Activated effector memory CD4-positive, alpha-beta T cell treated with anti-CD3 and anti-CD28 coated beads, Interleukin-2, amount 50 U/mL, for 16 hours (primary cell): ENCODE results near the gene TAS2R41.
"Not testable (repeated sequence)": the region's sequence is repeated elsewhere in the genome, so short reads cannot be mapped to it uniquely, and the experiment has no call there.

Experiments
- DNase-seq: peaks from one replicate; pipeline ENCODE4 v3.0.0-alpha.2; 2020

TAS2R41 gene

GRCh38 chr7:143458263-143458662 lies 19.4 kb upstream of the TAS2R41 start:
- DNase-seq, result no peak

DNA sequence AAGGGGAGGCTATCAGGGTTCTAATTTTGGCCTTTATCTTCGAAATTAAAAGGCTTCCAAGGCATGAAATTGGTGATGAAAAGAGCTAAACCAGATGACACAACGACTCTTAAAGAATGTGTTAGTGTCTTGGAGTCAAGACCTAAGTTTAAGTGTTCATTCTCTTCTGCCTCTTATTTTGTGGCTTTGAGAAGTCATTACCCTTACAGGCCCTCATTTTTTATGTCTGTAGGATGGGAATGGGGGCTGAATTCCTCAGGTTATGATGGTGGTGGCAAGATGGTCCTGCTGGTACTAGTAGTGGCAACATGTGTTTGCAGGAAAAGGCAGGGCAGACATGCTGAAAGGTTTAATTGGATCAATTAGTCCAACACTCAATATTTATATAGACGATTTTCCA lies 19.0 kb upstream of the TAS2R41 start:
- DNase-seq, result no peak

DNA sequence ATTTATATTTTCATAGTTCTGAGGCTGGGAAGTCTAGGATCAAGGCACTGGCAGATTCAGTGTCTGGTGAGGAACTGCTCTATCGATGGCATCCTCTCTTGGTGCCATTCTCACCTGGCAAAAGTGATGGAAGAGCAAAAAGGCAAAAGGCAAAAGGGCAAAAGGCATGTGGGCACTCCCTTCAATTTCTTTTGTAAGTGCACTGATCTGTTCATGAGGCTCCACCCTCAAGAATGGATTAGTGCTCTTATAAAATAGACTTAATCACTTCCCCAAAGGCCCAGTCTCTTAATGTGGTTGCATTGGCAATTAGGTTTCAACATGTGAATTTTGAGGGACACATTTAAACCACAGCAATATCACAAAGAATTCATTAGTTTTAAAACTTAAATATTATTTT lies 18.3 kb upstream of the TAS2R41 start:
- no peak for DNase-seq

GRCh38 chr7:143460271-143460979 lies 17.2 kb upstream of the TAS2R41 start:
- no peak for DNase-seq

DNA sequence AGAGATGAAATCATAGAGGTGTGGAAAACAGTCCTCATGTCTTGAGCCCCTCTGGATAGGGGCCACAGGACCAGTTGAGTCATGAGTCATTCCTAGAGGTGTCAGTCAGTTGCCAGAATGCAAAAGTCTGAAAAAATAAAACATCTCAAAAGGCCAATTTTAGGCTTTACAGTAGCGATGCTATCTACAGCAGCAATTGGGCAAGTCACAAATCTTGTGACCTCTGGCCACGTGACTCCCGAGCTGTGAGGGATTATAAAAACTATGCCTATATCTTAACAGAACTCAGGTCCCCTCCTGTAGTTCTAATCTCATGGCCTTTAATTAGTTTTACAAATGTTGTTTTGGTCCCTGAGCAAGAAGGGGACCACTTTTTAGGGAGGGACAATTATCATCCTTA lies 15.6 kb upstream of the TAS2R41 start:
- no peak for DNase-seq

DNA sequence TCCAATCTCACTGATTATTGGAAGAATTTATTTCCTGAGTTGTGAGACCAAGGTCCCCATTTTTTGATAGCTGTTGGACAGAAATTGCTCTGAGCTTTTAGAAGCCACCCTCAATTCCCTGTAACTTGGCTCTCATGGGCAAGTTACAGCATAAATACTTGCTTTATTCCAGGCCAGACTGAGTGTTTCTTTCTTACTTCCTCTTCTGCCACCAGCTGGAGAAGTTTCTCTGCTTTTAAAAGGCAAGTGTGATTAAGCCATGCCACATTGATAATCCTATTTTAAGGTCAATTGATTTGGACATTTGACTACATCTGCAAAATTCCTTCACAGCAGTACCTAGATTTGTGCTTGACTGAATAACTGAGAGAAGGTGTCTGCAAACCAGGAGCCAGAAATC lies 14.1 kb upstream of the TAS2R41 start:
- no peak for DNase-seq

- no peak for DNase-seq
Observed at GRCh38 chr7:143463957-143464356, 13.7 kb upstream of the TAS2R41 start.

GRCh38 chr7:143467724-143468123 lies 9.9 kb upstream of the TAS2R41 start:
- no peak for DNase-seq

DNA sequence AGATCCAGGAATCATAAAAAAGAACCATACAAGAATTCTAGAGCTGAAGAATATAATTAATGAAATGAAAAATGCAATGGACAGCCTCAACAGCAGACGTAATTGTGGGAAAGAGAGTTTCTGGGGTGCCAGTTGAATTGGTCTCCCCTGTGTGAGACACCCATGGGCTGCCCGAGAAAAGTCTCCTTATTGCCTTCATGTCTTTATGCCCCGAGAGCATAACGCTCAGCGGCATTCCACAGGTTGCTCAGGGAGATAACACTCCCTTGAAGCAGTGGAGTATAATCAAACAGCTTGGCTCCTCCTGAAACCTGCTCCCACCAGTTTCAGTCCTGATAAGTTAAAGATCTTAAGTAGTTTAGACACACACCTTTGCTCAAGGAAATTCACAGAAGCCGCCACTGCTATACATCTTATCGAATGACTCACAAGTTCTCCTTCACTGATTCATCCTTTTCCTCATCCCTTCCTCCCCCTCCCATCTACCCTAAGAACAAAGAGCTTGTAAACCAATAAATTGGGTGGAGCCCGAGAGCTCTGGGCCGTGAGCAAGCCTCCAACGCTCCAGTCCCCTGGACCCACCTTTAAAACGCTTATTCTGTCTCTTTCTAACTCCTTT lies 5.5 kb upstream of the TAS2R41 start:
- not testable (repeated sequence) for DNase-seq

- DNase-seq, result no peak
Observed at GRCh38 chr7:143479055-143479766, 1.5 kb downstream of the TAS2R41 start.

DNA sequence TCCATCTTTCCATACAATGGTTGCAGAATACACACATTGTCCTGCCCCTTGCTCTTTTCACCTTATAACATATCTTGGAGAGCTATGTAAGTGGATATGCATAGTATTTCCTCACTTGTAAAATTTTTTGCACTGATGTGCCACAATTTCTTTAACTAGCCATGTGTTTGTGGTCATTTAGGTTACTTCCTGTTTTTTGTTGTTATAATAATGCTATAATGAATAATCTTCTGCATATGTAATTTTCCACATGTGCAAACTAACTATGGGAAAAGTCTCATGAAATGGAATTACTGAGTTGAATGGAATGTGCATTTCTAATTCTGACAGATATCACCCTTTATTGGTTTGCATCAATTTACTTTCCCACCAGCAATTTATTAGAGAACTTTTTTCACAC lies 2.8 kb downstream of the TAS2R41 start:
- DNase-seq, result no peak

DNA sequence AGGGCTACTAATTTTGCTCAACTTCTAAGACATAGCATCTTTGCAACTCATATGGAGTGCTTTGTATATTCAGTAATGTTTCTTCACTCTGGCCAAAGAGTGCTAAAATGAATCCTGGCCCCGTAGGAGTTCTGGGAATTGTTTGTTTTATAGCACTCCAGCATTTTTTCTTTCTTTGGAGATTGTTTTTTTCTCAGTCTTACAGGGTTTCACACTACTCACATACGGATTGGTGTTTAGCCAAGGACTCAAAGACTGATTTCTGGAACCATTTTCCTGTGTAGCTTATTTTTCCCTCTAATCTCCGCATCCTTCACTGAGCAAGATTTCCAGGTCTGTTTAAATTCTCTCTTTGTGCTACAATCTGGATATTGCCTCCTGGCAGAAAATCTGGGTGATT lies 6.4 kb downstream of the TAS2R41 start:
- DNase-seq, result no peak

- DNase-seq, result no peak
Observed at GRCh38 chr7:143485094-143485493, 7.4 kb downstream of the TAS2R41 start.

- no peak for DNase-seq
Observed at GRCh38 chr7:143485500-143485899, 7.8 kb downstream of the TAS2R41 start.

DNA sequence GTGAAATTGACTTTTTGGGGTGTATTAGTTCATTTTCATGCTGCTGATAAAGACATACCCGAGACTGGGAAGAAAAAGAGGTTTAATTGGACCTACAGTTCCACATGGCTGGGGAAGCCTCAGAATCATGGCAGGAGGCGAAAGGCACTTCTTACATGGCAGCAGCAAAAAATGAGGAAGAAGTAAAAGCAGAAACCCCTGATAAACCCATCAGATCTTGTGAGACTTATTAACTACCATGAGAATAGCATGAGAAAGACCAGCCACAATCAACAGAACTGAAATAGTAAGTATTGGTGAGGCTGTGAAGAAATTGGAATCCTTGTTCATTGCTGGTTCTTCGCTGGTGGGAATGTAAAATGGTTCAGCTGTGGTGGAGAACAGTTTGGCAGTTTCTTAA lies 8.6 kb downstream of the TAS2R41 start:
- DNase-seq, result not testable (repeated sequence)

DNA sequence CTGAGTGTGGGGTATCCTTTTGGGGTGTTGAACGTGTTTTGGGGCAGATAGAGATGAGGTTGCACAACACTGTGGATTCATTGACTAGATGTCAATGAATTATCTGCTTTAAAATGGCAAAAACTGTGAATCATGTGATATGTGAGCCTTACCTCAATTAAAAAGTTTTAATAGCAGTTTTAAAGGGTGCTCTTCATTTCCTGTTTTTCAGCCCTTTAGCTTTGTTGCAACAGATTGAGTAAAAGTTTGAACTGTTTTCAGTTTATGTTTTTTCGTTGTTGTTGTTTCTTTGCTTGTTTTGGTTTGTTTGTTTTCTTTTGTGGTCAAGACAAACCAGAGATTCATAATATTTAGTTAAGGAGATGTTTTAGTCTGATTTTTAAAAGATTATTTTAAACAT lies 9.4 kb downstream of the TAS2R41 start:
- DNase-seq, result no peak

- DNase-seq, result no peak
Observed at GRCh38 chr7:143487566-143487965, 9.9 kb downstream of the TAS2R41 start.

DNA sequence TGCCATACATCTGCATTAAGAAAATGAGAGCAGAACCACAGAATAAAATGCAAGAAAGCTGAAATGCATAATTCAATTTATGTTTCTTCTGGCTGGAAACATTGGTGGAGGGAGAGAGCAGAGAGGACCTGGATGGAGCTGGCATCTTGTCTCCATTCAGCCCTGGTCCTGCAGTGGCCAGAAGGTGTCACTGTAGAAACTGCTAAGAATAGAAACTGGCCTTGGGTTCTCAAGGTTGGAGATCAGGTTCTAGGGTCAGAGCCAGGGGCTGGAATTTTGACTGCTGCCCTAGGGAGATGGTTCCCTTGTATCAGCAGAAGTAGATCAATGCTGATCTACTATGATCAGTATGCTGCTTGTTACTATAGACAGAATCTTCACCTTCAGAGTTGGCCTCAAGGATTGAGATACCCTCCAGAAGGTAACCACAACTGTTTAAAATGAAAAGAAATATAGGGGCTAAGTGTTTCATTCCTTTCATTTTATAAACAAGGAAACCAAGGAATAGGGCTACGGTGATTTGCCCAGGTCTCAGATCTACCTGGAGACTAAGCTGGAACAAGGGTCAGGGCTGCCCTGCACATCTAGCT lies 13.1 kb downstream of the TAS2R41 start:
- DNase-seq, result no peak

DNA sequence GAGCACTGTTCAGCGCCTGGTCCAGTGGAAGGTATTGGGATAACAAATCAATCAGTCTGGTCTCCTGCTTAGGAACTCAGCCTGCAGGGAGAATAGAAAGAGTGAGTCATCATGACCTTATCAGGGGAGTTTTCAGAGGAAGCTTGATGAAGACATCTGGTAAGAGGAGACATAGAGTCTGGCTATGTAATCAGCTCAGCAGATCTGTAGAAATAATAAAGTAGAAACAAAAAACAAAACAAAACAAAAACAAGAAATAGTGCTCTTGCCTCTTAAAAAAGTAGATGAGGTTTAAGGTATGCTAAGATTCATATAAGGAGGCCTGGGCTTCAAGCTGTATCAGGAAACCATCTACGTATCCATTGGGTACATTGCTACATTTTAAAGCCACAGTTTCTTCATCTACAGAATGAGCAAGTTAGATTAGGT lies 14.4 kb downstream of the TAS2R41 start:
- DNase-seq, result no peak

DNA sequence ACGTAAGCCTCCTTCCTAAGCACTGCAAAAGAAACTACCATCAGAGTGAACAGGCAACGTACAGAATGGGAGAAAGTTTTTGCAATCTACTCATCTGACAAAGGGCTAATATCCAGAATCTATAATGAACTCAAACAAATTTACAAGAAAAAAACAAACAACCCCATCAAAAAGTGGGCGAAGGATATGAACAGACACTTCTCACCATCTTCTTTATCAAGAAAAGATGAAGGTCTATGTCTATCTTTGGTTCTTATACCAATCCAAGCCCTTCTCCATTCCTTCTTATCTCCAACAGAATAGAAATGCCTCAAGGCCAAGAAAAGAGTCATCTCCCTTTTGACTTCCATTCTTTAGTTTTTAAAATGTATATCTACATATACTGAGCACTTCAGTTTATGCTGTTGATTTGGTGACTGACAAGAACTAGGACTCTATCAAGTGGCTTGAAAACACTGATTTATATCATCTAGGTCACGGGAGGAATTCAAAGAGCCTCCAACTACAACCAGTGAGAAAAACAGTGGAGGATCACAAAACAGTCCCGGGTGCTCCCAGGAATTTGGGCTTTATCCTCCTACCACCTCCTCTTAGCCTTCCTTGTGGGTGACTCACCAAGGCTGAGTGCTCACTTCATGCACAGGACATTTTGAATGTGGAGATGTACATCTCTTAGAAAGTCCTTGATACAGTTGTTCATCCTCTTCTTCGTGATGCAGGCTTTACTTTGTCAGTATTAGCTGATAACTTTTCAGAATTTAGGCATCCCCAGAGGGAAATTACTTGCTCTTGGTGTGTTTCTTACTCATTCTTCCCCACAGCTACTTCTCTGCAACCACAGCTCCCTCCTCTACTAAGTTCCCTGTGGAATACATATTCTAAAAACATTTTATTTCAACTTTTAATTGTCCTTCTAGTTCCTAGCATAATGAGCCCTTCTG lies 15.4 kb downstream of the TAS2R41 start:
- no peak for DNase-seq

DNA sequence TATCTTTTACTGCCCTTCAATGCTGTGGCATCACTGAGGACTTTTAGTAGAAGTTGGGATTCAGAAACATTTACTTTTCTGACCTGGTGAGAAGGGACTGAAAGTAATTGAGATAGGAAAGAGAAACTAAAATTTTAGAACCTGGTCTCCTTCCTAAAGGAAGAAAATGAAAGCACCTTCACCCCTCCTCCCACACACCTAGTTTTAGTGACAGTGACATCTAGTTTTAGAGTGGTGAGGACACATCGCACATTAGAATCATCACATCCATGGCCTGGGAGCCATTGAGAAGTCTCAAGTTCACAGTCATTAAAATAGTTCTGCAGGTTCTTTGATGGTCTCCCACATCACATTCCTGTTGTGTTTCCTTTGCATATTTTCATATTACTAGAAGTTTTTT lies 16.1 kb downstream of the TAS2R41 start:
- DNase-seq, result no peak

- no peak for DNase-seq
Observed at GRCh38 chr7:143494622-143495021, 16.9 kb downstream of the TAS2R41 start.

- no peak for DNase-seq
Observed at GRCh38 chr7:143495851-143496250, 18.2 kb downstream of the TAS2R41 start.
